ENCODE results near the gene GATA5.

Gene GATA5

DNA sequence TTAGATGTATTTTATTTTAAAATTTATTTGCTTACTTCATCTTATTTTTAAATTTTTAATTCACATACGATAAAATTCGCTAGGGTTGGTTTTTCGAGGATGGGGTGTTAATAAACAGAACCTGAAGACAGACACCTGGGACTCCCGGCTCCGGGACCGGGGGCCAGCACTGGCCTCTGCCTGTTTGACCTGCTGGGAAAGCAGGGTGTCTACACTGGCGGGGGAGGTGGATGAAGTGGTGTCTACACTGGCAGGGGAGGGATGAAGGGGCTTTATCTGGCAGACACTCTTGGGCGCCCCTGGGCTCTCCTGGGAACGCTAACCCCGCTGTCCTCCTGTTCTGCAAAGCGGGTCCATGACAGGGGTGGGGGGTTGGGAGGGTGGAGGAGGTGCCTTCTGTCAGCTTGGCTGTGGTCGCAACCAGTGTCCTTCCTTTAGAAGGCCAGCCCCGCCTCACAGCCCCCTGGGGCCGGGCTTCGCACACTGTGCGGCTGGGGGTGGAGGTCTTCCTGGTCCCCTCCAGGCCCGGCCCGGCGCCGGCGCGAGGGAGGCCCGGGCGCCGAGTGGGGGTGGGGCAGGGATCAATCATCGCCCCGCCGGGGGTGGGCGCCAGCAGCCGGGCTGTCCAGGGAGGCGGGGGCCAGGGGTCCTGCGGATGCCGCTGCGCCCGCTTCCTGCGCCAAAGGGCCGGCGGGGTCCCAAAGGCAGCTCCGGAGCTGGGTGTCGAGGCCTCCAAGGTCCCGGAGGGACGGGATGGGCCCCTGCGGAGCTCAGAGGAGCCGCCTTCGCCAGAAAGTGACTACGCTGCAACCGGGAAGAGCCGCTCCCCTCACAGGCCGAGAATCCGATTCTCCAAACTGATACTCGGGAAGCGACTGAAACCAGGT, 1.8 kb downstream of the GATA5 start:
- no peak for DNase-seq

DNA sequence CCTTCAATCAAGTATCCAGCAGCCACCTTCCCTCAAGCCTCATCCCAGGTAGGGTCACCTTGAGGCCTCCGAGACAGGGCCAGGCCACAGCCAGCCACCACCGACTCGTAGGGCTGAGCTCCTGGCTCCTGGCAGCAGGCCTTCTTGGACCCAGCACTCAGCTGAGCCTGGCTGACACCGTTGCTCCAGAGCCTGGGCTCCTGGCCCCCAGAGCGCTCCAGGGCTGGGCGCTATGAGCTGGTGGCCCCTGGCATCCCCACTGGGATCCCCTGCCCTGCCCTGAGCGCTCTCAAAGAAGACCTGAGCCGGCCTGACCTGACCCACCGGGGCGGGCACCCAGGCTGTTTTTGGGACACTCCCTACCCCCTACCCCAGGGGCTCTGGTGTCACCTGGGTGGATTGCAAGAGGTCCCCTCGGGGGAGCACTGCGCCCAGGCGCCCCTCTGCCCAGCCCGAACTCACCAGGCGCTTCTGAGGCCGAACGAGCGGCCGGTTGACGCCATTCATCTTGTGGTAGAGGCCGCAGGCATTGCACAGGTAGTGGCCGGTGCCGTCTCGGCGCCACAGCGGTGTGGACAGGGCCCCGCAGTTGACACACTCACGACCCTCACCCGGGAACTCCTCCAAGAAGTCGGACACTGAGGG, 2.7 kb downstream of the GATA5 start:
- no peak for DNase-seq

DNA sequence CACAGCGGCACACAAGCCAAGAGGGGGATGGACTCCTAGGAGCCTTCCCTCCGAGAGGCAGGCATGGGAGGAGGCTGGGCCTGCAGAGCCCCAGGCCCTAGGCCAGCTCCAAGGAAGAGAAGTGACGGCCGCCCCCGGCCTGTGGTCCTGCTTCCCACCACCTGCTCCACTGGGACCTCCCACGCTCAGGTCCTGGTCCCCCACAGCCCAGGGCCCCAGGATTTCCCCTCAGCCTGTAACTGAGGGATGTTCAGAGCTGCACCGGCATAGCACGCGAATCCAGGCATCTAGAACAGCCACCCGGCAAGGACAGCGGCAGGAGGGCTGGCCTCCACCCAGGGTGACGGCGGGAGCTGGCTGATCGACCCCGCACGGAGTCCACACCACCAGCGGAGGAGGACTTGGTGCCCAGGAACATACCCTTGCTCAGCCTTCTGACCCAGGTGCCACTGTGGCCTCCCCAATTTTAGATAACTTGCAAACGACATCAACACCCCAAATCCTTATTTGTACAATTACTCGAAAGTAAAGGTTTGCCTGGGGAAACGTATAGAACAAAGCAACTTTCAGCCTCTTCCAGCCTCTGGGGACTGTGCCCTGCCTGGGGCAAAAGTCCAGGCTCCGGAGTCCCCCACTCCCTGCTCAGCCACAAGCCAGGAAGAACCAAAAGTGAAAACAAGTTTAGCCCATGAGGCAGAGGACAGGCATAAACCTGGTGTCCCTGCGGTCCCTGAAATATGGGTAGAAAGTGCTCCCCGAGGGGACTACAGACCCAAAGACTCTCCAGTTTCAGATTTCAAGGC, 3.5 kb downstream of the GATA5 start:
- no peak for DNase-seq

DNA sequence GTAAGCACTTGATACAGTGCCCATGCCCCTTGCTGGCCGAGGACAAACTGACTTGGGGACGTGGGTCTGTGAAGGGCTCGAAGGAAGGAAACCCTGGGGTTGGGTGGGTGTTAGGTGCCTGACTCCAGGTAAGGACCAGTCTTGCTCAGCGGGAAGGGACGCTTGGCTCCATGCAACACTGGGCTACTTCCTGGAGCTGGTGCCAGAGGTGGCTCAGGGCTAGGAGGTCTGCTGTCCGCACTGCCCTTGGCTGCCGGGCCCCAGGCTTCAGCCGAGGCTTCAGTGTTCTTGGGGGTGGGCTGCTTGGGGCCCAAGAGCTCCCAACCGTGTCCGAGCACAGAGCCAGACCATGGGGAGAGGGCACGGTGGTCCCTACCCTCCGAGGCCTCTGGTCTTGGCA, 5.3 kb downstream of the GATA5 start:
- no peak for DNase-seq

DNA sequence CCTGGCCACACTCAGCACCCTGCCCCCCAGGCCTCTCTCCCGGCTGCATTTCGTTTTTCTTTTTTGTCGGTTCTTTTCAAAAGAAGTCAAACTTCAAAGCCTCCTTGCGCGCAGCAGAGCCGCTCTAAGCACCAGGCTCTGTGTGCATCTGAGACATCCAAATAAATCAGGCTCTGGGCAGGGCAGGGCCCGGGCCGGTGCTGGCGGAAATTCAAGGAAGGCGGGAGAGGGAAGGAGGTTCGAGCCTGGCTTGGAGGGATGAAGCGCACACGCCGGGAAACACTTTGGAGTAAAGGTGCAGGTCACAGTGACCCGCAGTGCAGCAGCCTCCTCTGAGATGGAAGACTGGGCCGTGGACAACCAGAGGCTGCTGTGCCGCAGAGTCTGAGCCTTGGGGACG, 5.8 kb downstream of the GATA5 start:
- DNase-seq = no peak

DNA sequence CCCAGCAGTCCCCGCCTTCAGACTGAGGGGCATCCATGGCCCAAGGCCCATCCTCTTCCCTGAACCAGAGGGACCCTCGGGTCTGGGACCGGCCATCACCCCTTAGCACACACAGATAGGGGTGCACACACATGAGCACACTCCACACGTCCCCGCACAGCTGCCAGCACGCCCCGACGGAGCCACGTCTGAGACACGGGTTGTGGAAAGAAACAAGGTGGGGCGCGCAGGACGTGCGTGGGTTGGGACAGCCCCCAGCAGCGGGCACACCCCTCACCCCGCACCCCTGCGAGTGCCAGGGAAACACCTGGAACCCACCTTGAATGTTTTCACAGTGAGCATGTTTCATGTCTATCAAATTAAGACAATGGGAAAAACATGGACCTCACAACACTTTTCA, 6.4 kb downstream of the GATA5 start:
- no peak for DNase-seq

DNA sequence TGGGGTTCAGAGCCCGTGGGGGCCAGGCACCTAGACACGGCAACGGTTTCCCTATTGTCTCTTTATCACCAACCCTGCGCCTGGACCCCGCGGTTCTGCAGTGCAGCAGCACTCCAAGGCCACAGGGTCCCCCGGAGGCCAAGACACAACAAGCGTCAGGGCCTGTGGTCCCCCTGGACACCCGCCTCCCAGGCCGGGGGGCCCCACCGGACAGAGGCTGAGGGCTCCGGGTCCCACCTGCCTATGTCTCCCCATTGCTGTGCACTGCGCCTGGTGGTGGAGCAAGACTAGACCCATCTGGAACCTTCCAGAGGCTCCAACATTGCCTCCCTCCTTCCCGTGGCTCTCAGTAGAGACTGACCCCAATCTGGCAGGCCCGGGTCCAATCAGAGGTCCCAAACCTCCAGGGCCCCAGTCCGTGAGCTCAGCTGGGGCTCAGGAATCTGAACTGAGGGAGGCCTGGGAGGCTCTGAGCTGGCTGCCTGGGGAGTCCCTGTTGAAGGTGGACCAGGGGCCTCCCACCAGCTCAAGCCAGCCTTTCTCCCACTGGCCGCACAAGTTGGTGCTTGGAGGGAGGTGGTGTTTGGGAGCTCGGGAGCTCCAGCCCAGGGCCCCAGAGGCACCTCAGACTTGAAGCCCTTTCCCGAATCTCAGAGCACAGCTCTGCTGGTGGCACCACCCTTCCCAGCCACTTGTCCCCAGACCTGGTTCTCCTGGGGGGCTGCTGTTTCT, 8.8 kb downstream of the GATA5 start:
- DNase-seq = no peak

DNA sequence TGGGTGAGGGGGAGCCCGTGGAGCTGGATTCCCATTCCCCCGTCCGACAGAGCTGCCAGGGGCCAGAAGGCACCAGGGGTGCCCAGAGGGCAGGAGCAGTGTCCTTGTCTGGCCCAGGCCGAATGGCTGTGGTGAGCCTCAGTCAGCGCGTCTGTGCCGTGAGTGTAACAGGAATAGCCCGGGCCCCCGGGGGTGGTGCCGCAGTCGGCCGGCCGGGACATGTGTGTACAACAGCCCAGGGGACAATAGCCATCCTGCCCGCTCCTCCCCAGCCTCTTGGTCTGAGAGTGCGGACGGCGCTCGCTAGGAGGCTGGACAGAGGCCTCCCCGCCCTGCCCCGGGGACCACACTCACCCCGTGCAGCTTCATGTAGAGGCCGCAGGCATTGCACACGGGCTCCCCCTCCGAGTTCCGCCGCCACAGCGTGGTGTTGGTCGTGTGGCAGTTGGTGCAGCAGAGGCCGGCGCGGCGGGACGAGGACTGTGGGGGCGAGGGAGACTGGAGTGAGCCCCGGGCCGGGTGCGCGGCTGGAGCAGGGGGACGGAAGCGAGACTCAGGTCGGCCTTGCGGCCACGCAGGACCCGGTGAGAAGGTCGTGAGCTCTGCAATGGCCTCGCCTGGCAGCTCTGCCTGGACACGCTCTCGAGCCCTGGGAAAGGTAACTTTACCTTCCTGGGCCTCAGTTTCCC, 9.6 kb downstream of the GATA5 start:
- DNase-seq = no peak

DNA sequence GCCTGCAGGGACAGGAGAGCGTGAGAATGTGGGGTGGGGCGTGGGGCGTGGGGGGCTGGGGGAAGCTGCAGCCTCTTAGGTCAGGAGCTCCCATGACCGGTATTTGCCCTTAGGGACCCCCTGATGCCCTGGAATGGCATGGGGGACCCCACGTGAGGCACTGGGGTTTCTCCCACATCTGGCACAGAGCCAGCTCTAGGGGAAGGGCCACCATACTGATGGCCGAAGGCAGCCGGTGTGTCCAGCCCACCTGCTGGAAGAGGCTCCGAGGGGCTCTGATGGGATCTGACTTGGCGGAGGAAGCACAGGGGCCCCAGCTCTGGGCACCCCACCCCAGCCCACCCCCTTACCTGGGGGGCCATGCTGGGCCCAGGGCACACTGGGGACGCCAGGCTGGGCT, 10.8 kb downstream of the GATA5 start:
- no peak for DNase-seq

DNA sequence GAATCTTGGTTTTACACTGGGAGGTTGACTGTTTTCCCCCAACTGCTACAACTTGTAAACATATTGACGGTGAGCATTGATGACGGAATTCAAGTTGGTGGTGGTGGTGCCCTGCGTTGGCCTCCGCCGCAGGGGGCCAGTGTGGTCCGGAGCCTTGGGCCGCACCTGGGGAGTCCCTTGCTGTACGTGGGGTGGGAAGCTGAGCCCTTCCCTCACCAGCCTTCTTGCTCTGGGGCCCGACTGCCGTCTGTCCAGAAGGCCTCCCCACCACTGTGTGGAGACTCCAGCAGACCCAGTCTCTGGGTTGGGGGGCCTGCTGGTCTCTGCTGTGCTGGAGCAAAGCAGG, 11.4 kb downstream of the GATA5 start:
- DNase-seq = no peak

DNA sequence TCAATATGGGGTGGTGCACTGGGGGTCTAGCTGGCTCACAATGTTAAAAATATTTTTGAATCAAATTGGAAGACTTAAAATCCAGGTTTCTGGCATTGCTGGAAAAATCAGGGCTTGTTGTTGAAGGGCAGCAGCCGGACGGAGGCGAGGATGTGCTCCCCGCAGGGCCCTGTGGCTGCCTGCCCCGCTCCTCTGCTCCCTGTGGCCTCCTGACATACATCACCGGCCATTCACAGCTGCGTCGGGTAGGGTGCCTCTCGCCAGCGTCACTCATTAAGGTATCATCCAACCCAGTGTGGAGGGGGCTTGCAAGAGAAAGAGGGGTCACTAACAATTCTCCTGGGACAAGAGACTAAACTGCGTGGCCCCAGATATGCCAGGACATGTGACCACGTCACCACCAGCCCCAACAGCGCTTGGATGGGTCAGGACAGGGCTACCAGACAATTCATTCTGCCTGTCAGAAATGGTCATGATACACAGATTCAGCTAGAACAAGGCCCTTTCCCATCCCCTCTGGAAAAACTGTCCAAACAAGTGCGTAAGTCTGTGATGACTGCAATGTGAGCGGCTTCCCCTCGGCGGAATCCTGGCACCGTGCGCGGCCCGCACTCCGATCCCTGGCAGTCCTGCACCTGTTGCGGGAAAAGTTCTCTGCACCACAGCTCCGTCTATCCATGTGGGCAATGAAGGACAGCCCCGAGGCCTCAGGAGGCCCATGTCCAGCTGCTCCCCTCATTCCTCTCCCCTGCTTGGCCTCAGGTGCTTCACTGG, 12.0 kb downstream of the GATA5 start:
- DNase-seq = no peak

DNA sequence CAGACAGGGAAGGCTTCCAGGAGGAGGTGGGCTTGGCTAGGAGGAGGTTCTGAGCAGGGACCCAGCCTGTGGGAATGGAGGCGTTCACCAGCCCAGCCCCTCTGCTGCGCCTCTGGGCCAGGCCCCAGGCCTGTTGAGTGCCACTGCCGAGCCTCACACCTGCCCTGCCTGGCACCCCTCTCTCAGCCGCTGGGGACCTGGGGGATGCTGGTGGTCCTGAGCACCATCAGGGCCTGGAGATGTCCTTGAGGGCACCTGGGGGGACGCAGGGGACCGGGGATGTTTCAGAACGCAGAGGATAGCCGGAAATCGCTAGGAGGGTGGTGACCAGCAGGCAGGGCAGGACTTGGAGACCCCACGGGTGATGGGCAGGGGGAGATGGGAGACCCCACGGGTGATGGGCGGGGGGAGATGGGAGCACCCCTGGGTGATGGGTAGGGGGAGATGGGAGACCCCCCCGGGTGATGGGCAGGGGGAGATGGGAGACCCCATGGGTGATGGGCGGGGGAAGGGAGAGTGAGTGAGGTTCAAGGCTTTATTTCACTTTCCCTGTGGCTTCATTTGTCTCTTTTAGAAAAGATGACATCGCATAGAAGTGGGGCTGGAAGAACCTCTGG, 12.7 kb downstream of the GATA5 start:
- DNase-seq = no peak

DNA sequence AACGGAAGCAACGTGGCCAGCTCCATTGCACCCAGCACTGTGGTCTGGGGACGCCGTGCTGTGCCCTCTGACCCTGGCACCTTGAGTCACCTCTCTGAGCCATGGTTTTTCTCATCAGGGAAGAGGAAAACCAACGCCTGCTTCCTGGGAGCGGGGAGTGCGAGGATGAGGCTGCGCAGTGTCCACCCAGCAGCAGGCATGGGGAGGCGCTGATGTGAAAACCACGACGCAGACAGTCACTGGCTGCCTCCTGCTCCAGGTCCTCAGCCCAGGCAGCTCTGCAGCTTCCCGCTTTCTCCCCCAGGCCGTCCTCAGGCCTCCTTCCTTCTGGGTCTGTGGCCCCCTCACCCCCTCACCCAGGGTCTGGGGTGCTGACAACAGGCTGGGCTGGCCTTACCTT, 14.0 kb downstream of the GATA5 start:
- no peak for DNase-seq

DNA sequence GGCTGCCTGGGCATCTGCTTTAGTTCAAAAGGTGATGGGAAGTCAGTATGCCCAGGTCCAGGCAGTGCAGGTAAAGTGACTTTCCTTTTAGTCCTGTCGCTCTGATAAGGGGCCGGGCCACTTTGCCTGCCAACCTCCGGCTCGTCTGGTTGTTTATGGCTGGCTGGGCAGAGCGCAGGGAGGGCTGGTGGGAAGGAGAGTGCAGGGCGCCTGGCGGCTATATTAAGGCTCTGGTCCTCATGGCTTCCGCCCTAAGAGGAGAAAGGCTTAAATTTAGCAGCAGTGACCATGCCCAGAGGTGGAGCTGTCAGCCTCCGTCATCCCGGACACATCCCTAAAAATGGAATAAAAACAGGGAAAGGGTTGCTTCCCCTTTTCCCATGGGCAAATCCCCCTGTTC, 14.6 kb downstream of the GATA5 start:
- no peak for DNase-seq

DNA sequence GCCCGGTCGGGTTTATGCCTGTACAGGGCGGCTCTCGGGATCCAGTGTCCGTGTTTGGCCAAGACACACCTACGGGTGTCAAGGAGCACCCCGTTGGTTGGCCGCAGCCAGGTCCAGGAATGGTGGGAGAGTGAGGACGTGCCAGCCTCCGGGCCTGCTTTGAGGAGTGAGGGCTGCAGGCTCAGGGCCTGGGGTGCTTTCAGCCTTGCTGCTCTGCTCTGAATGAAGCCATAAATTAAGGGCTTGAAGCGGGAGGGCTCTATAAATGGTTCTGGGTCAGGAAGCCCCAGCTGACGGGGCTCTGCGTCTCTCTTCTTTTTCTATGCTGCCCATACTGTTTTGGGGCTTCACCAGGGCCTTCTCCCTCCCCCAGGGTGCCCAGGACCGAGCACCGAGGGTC, 15.1 kb downstream of the GATA5 start:
- no peak for DNase-seq

DNA sequence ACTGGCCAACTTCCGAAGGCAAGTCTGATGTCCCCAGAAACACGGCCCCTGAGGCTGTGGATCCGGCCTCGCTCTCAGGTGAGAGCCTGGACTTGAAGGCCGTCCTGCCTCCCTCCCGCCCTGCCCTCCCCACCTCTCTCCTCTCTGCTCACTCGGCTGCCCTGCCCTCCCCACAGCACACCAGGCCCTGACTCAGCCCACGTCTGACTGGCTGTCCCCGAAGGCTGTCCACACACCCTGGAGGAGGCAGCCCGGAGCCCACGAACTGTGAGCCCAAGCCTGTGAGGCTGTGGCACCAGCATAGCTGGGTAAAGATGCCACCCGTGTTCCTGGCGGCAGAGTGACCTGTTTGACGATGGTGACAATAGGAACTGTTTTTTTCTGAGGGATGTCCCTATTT, 16.3 kb downstream of the GATA5 start:
- DNase-seq = no peak

DNA sequence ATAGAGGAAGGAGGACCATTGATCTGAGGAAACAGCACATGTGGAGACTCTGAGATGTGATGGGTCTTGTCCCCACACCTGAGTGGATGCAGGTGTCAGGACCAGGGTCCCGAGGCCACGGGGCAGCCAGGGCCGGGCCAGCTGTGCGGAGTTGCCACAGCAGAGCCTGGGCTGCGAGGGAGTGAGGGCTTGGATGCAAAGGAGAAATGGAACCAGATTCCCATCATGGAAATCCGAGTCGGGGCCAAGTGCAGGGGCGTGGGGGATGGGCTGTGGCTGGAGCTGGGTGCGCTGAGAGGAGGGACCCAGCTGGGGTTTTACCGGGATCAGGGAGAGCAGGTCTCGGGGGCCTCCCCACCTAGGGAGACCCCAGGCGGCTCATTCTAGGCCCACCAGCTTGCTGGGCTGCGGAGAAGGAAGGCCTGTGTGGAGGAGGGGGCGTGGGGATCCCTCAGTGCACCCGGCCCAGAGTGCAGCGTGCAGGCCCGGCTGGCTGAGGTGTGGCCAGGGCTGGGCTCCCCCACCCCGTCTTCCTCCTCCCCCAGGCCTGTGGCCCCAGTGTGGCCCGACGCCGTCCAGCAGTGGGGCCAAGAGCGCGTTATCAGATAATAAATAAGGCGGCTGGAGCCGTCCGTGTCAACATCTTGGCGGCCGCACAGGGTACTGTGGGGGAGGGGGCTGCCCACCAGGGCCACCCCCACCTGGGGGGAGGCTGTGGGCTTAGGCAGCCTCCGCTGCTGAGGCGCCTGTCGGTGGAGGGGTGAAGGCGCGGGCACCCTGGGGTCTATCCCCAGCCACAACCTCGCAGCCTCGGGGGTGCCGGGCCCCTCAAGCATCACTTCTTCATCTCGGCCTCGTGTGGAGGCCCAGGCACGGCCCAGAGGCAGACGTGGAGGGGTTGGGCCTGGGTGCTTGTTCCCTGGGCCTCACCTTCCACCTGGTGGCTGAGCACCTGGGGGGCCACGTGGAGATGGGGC, 17.2 kb downstream of the GATA5 start:
- DNase-seq = no peak

DNA sequence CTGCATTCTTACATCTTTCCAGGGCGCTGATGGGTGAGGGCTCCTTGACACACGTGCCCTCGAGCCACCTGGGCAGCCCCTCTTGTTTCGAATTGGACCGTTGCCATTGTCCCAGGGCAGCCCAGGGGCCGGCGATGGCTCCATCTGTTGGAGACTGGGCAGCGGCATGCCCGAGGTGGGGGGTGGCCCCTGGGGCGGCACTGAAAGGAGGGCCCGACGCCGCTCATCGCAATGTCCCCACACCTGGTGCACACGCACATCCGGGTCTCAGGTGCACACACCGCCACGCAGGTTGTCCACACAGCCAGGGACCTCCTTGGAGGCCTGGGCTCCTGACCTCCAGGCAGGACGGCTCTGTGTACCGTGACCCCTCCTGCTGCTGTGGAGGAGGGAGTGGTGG, 18.0 kb downstream of the GATA5 start:
- DNase-seq = no peak

DNA sequence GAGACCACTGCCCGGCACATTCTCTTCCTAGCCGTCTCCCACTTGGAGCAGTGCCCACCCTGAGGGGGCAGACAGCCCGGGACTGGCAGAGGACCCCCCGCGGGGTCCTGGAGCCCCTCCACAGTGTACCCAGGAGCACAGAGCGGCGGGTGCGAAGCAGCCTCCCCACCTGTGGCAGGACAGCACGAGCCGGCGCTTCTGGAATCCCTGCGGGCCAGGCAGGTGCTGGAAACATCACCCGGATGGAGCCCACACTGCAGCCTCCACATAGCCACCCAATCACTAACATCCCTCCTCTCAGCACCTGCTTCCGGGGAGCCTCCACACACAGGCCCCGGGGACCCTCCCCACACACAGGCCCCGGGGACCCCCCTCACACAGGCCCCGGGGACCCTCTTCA, 18.7 kb downstream of the GATA5 start:
- DNase-seq = no peak

All from amygdala (tissue), 56 donors.